Gastroesophageal sphincter (tissue), 4 donors: ENCODE data around the gene GRAMD1A. TPM values are rescaled to one million over a fixed set of nuclear protein-coding genes. Genes with fewer than 3 reads are reported as not detected.

Experiments used
- ATAC-seq: fragments of 150-250 bp; one replicate; pipeline ENCODE4 v1.9.1; 2016; ENCODE audit warnings: mild to moderate bottlenecking, moderate library complexity
- H3K27ac ChIP-seq, 4 donors: fragments of 200-600 bp; sonication (generic) in 3 of 4; 1 replicate in 3 of 4; 2 replicates in 1 of 4; pipeline ENCODE4 v1.5.1; 2016 to 2019
- H3K27me3 ChIP-seq: fragments of 200-600 bp; sonication (generic); one replicate; pipeline ENCODE4 v1.5.1; 2019
- H3K36me3 ChIP-seq, 2 donors: fragments of 200-600 bp; sonication (generic); one replicate each; pipeline ENCODE4 v1.5.1; 2019; ENCODE audit warnings: control low read depth in 1 of 2
- H3K4me1 ChIP-seq, 3 donors: fragments of 200-600 bp; sonication (generic); 1 replicate in 2 of 3; 2 replicates in 1 of 3; pipeline ENCODE4 v1.5.1; 2016 to 2019; ENCODE audit warnings: control low read depth in 2 of 3
- H3K4me3 ChIP-seq, 2 donors: fragments of 200-600 bp; sonication (generic); one replicate each; pipeline ENCODE4 v1.5.1; 2019; ENCODE audit warnings: mild to moderate bottlenecking in 1 of 2, moderate library complexity in 1 of 2
- H3K9me3 ChIP-seq, 3 donors: fragments of 200-600 bp; sonication (generic); one replicate each; pipeline ENCODE4 v1.5.1; 2017 to 2019; ENCODE audit warnings: control low read depth in 2 of 3
- CTCF ChIP-seq, 4 experiments: fragments of 200-600 bp in 2 of 4; fragments of 450-650 bp in 2 of 4; sonication (generic) in 1 of 4; IDR thresholded peaks; one replicate each; pipeline ENCODE4 v1.5.1; 2017 to 2019; ENCODE audit warnings: antibody characterized with exemption in 4 of 4, mild to moderate bottlenecking in 2 of 4, moderate library complexity in 2 of 4
- EP300 ChIP-seq: sonication (generic); formaldehyde crosslinking; IDR thresholded peaks from one replicate; pipeline ENCODE4 v1.6.1; 2017; ENCODE audit warnings: antibody characterized with exemption, mild to moderate bottlenecking
- POLR2A ChIP-seq, 2 donors: fragments of 450-650 bp; IDR thresholded peaks; one replicate each; pipeline ENCODE4 v1.6.1; 2017; ENCODE audit warnings: antibody characterized with exemption in 2 of 2, mild to moderate bottlenecking in 2 of 2, moderate library complexity in 1 of 2
- POLR2AphosphoS5 ChIP-seq: sonication (generic); formaldehyde crosslinking; IDR thresholded peaks from one replicate; pipeline ENCODE4 v1.6.1; 2017; ENCODE audit warnings: antibody characterized with exemption
- WGBS, 2 donors: methylation state at CpG; one replicate each; pipeline ENCODE4 v1.1.5; 2018; ENCODE audit warnings: low coverage in 1 of 2; 5-methylcytosine and 5-hydroxymethylcytosine counted together
- total RNA-seq, 4 donors: library from RNA; depleted of rRNA; stranded (reverse); fragments of >200 nt; gene quantifications; one replicate each; pipeline ENCODE4 v1.1.0, GENCODE V29; 2016

Gene GRAMD1A
- total RNA-seq, 4 donors from 2014 or later, result 22.0 to 40.0 (median 35.9) TPM

- no peak for ATAC-seq
These were observed 22.3 kb downstream of the GRAMD1A start for GRCh38 chr19:35022460-35022859.

GRCh38 chr19:35023428-35023827 is 23.3 kb downstream of the GRAMD1A start:
- H3K9me3 ChIP-seq, result no peaks in the 10 kb centered on the region
- H3K4me1 ChIP-seq, result no peaks in the 10 kb centered on the region
- H3K27me3 ChIP-seq, result no peaks in the 10 kb centered on the region
- H3K4me3 ChIP-seq, result no peak overlapping the region
- no peak for ATAC-seq
- H3K27ac ChIP-seq, result no peak overlapping the region
- H3K36me3 ChIP-seq, result peaks cover 0 to 100% of the 10 kb centered on the region in 2 donors
- 40% methylated on average over 1 of the region's 19 CpGs; no CpG with 5 or more reads in 1 of the 2 donors for WGBS, 2 donors
- TF ChIP-seq EP300 (no peak), CTCF (IDR thresholded peaks at IDR 0.05) (no peak), POLR2A (IDR thresholded peaks at IDR 0.05) (no peak), POLR2AphosphoS5 (no peak)

More at GRCh38 chr19:35022460-35022859, 22.3 kb downstream of the GRAMD1A start:
- H3K36me3 ChIP-seq, result peaks cover 0 to 100% of the 10 kb centered on the region in 2 donors
- H3K4me1 ChIP-seq, result no peaks in the 10 kb centered on the region
- WGBS, 2 donors, result 82% methylated on average over 4 of the region's 14 CpGs; no CpG with 5 or more reads in 1 of the 2 donors
- H3K27me3 ChIP-seq, result no peaks in the 10 kb centered on the region
- H3K27ac ChIP-seq, result no peak overlapping the region
- H3K9me3 ChIP-seq, result no peaks in the 10 kb centered on the region
- no peak for TF ChIP-seq CTCF (IDR thresholded peaks at IDR 0.05)
- H3K4me3 ChIP-seq, result no peak overlapping the region

GRCh38 chr19:35024095-35024494 is 24.0 kb downstream of the GRAMD1A start:
- no peak overlapping the region for H3K27ac ChIP-seq
- 85 to 87% methylated on average over 3 of the region's 6 CpGs for WGBS, 2 donors
- no peak for ATAC-seq
- H3K36me3 ChIP-seq, result peaks cover 0 to 93% of the 10 kb centered on the region in 2 donors
- H3K4me3 ChIP-seq, result no peak overlapping the region
- no peaks in the 10 kb centered on the region for H3K4me1 ChIP-seq
- TF ChIP-seq EP300, result no peak
- TF ChIP-seq POLR2AphosphoS5, result no peak
- no peak for TF ChIP-seq POLR2A (IDR thresholded peaks at IDR 0.05)
- TF ChIP-seq CTCF (IDR thresholded peaks at IDR 0.05), result no peak
- H3K9me3 ChIP-seq, result no peaks in the 10 kb centered on the region
- H3K27me3 ChIP-seq, result no peaks in the 10 kb centered on the region

- no peak for TF ChIP-seq POLR2A (IDR thresholded peaks at IDR 0.05)
- TF ChIP-seq EP300, result no peak
- no peak for TF ChIP-seq POLR2AphosphoS5
- TF ChIP-seq CTCF (IDR thresholded peaks at IDR 0.05), result no peak
- peaks cover 0 to 13% (median 6%) of the 10 kb centered on the region in 3 donors for H3K4me1 ChIP-seq
- H3K4me3 ChIP-seq, result no peak overlapping the region
- H3K27ac ChIP-seq, result no peak overlapping the region
- no peaks in the 10 kb centered on the region for H3K9me3 ChIP-seq
- no peak for ATAC-seq
- H3K36me3 ChIP-seq, result peaks cover 0 to 75% of the 10 kb centered on the region in 2 donors
- no CpG with 5 or more reads among the region's 21 CpGs for WGBS, 2 donors
- H3K27me3 ChIP-seq, result no peaks in the 10 kb centered on the region
These were observed 25.8 kb downstream of the GRAMD1A start for GRCh38 chr19:35025969-35026368.

- Histone ChIP-seq H3K4me1 (peaks cover 0 to 18% (median 6%) of the 10 kb centered on the region in 3 donors), H3K4me3 (no peak overlapping the region), H3K36me3 (peaks cover 0 to 70% of the 10 kb centered on the region in 2 donors), H3K27me3 (no peaks in the 10 kb centered on the region), H3K27ac (no peak overlapping the region), H3K9me3 (no peaks in the 10 kb centered on the region)
- ATAC-seq, result no peak
- WGBS, 2 donors, result 58% methylated on average over 2 of the region's 6 CpGs; no CpG with 5 or more reads in 1 of the 2 donors
- TF ChIP-seq POLR2A (IDR thresholded peaks at IDR 0.05) (no peak), POLR2AphosphoS5 (no peak), CTCF (IDR thresholded peaks at IDR 0.05) (no peak), EP300 (no peak)
These were observed 26.3 kb downstream of the GRAMD1A start for GRCh38 chr19:35026418-35026817.
